Activated T-helper 9 cell treated with anti-CD3 and anti-CD28 coated beads, Interleukin-2, amount 50 U/mL, for 16 hours (primary cell): ENCODE results near the gene SIRT7.

Experiments used
- DNase-seq: peaks from one replicate; pipeline ENCODE4 v3.0.0-alpha.2; 2020; ENCODE audit warnings: low read depth

The SIRT7 gene

DNA sequence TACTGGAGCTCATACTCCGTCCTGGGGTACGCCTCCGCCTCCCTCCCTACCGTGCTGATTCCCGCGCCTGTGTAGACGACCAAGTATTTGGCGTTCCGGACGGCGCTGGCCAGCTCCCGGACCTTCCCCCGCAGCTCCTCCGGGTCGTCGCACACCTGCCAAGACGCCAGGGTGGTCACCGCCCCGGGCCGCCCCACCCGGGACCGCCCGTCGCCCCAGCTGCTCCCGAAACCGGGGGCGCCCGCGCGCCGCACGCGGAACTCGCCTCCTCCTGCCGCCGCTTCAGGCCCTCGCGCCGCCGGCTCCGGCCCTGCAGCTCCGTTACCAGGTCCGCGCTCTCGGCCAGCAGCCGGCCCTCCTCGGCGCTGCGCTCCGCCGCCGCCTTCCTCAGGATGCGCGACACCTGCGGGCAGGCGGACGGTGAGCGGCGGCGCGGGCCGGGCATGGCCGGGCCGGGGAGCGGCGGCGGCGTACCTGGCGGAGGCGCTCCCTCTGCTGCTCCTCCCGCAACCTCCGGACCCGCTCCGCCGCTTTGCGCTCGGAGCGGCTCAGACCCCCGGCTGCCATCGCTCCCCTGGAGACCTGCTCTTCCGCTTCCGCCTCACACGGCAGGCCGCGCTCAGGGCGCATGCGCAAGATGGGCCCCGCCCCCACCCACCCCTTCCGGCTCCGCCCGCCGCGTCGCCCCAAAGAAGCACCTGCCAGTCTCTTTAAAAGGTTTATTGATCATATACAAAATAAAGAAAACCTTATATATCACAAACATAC is at the start of gene SIRT7:
Gene SIRT7, minus strand, starts transcription at position 612 of the 768 bp plus-strand sequence. Its CDS starts 45 bp downstream, at position 567.
- peak; percentile 76 for DNase-seq

GRCh38 chr17:81967244-81967532 is 49.2 kb upstream of the SIRT7 start:
- DNase-seq = no peak

DNA sequence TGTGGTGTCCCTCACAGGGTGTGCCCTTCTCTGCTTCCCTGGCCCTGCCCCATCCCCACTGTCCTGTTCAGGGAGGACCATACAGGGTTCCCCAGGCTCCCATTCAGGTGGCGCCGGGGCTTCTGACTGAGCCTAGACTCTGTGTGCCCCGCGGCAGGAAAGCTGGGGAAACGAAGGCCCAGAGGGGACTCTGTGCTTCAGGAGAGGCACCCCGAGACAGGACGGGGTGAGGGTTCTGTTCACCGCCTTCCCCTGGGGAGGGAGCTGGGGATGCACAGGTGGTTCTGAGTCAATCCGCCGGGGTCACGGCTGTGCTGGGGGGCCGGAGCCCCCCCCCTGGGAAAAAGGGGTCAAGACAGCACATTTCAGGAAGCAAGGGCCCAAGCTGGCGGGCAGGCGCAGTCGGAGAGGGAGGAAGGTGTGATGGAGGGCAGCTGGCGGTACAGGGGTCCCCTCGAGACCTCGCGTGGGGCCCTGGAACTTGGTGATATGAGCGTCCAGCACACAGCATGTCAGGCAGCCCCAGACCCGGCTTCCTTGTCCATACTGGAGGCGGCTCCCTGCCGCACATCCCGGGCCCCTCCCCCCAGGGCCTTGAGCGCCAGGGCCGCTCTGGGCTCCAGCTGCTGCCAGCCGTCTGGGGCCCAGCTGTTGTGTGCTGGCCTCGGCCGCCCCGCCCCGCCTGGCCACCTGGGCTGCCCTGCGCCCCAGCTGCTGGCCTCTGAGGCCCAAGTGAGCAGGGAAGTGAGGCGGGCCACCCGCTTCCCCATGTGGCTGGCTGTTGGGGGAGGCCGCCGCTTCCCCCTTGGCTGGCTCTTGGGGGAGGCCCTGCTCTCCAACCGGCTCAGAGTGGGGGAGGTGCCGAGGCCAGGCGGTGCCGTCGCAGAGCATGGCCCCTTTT is 48.6 kb upstream of the SIRT7 start:
- no peak for DNase-seq

GRCh38 chr17:81964081-81964849 is 46.3 kb upstream of the SIRT7 start:
- no peak for DNase-seq

- no peak for DNase-seq
These were observed 44.8 kb upstream of the SIRT7 start for GRCh38 chr17:81962499-81963441.

DNA sequence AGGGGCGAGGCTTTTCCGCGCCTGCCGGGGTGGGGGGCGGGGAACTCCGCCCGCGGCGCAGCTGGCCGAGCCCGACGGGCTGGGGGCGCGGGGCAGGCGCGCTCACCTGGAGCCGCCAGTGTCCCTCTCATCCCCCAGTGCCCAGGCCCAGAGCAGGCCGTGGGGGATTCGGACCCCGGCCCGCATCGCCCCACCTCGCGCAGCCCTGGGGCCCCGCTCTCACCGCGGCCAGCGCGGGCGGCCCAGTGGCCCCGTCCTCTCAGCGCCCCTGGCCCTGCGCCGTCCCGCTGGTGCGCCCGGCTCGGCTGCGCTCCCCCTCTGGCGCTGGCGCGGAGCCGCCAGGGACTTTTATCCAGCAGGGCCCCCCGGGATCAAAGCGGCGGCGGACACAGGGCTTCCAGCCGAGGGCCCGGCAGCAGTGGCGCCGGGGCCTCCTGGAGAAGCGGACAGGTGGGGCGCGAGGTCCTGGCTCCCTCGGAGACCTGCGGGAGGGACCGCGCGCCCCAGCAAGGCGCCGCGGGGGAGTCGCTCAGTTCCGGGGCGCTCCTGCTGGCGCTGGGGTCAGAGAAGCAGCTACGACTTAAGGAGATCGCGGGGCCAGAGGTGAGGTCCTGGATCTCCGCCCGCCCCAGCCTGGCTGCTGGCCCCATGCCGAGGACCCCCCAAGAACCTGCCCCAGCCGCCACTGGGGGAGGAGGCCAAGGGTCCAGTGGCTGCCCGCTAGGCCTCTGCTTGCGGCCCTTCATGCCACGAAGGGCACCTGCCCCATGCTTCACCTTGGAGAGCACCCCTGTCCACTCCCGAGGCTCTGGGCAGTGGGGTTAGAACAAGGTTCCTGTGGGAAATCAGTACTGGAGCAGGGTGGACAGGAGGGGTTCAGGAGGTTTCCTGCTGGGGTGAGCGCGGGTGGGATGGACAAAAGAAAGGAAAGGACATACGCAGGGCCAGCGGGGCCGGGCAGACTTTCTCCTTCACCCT is 43.8 kb upstream of the SIRT7 start:
- no peak for DNase-seq

DNA sequence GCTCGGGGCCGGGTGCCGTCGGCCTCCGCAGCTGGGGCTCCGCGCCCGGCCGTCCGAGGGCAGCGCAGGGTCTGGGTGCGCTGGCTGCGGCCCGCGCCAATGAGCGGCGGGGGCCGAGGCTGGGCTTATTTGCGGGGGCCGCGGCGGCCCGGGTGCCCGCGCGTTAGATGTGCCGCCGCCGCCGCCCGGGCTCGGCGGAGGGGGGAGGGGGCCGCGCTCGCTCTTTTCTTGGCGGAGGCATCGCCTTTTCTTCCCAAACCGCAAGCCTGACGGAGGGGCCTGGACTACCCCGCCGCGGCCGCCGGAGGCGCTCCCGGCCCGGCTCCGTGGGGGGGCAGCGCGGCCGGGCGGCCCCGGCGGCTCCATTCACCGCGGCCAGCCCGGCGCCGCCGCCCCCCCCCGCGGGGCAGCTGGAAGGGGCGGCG is 43.1 kb upstream of the SIRT7 start, which contains the start of gene NOTUM:
Gene NOTUM, minus strand, starts transcription at position 101 of the 425 bp plus-strand sequence. CDS start 278 bp downstream, outside the sequence.
- DNase-seq = no peak

GRCh38 chr17:81960130-81960958 is 42.4 kb upstream of the SIRT7 start:
- DNase-seq = no peak

GRCh38 chr17:81959362-81960129 is 41.6 kb upstream of the SIRT7 start:
- peak; percentile 75 for DNase-seq

- no peak for DNase-seq
These were observed 40.8 kb upstream of the SIRT7 start for GRCh38 chr17:81958633-81959342.

- no peak for DNase-seq
These were observed 39.9 kb upstream of the SIRT7 start for GRCh38 chr17:81957691-81958432.

DNA sequence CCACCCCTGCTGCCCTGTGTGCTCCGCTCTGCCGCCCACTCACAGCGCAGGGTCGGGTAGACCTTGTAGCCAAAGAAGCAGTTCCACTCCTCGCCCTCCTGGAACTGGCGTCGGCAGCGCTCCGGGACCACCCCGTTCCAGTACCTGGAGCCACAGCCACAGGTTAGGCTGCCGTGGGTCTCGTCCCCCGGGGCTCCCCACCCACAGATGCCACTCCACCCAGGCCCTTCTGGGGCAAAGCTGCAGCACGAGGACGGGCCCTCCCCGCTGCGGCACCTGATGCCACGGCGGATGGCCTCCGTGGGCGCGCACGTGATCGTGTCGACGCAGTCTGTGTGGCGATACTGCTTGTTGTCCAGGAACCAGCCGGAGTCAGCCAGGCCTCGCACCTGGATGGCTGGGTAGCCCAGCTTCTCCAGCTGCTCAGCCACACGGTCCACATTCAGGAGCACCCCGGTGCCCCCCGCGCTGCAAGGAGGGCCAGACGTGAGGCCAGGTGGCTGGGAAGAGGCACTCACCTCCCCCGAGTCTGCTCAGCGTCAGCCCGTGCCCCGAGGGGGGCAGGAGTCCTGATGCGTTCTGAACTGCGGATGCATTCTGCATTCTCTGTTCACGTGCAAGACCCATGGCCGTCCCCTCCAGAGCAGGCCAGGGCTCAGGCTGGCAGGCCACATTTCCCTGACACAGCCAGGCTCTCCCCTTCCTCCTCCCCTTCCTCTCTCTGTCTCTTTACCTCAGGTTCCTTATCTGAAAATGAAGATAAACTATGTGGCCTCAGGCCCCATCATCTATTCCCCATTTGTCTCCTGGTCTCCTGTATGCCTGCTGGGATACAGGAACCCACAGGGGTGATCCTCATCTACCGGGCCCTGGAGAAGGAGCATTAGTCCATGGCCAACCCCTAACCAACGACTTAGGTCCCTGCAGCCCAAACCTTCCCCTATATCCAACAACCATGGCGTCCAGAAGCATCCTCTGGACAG is 38.9 kb upstream of the SIRT7 start:
- DNase-seq = no peak

- no peak for DNase-seq
These were observed 38.0 kb upstream of the SIRT7 start for GRCh38 chr17:81955756-81956544.

DNA sequence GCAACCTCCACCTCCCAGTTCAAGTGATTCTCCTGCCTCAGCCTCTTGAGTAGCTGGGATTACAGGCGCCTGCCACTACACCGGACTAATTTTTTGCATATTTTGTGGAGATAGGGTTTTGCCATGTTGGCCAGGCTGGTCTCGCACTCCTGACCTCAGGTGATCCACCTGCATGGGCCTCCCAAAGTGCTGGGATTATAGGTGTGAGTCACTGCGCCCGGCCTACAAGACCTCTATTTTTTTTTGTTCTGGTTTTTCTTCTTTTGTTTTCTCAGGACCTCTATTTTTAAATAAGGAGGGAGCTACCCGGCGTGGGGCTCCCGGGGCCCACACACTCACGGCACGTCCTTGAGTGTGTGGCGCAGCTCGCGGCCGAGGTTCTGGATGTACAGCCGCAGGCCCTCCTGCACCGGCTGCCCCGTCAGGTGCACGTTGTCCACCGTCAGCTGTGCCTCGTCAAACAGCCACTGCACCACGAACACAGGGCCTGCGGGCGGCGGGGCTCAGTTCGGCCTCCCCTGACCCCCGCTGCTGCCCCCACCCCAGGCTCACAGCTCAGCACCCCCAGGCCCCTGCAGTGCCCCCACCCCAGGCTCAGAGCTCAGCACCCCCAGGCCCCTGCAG is 37.2 kb upstream of the SIRT7 start:
- no peak for DNase-seq
